Glomerular endothelial cell (primary cell): ENCODE measurements around the gene CACHD1. TPM values are rescaled to one million over a fixed set of nuclear protein-coding genes. Genes with fewer than 3 reads are reported as not detected.

Experiments used
- DNase-seq: peaks from one replicate; pipeline ENCODE4 v3.0.0-alpha.2; 2011; ENCODE audit warnings: low read depth, low spot score; ENCODE audit errors: extremely low read depth
- total RNA-seq: library from RNA; depleted of rRNA; stranded (reverse); fragments of >200 nt; gene quantifications from 2 replicates; pipeline ENCODE4 v1.2.3, GENCODE V29; 2015

CACHD1 gene
- total RNA-seq, 1 donor from 2014 or later, result 8.2 TPM

DNA sequence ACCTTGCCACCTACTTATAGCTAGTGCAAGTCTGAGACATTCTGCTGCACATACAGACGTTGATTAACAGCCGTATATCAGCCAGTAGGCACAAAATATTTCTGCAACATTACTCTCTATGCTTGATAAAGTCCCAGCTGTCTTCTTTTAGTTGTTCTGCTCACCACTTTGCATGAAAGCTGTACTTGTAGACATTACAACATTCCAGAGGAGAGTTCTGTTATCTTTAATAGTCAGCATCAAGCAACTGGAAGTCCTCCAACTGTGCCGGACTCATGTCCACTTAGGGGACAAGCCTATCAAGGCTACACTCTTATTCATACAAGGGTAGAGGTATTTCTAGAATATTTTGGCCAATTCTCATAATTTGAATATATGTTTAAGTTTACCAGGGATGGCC lies 50.0 kb downstream of the CACHD1 start:
- DNase-seq, result no peak

DNA sequence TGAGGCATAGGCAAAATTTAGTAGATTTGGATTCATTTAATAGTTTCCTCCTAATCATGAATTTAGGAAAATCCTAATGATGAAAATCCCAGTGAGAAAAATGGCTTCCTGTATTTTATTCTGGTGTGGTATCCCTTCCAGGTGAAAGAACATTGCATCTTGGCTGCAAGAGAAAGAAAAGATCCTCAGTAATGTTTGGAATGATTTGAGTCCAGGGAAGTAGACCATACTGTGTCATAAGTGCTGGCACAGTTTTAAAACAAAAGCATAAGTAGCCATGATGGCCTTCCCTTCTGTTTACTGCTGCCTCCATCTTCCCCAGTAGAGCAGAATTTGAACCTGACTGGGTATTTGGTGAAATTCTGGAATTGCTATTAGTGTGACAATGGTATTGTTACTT lies 52.8 kb downstream of the CACHD1 start:
- DNase-seq, result no peak

DNA sequence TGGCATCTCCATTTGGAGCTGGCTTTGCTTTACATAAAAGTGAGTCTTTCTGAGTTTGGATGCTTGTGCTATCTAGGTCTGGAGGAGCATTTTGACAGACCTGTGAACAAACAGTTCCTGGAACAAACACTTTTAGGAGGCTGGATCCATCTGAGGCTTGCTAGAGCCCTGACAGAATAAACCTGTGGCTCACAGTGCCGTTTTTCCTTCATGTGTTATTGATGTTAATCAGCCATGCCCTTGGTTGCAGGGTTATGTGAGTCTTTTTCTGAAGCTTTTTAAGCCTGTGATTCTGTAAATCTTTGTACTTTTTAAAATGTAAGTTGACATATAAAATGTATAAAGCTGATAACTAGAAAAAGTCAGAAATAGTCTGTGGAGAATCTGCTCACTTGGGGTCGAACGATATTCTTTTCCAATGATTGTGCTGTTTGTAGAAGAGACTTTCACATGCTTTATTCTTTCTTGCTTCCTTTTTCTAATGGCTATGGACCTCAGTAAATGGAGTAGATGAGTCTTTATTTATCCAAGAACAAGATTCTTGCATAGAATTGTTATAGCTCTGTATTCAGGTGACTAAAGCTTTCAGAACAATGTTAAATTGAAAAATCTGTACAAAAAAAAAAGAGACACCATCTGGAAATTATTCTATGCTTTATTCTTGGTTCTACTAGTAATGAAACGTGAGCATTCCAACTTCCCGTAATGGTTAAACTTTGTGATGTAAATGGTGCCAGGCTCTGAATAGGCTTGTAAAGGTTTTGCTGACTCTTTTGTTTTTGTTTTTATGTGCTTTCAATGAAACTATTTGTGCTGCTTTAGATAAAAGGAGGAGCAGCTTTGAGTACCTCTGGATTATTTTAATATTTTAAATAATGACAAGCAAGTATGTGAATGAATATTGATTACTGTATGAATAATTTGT lies 53.7 kb downstream of the CACHD1 start:
- DNase-seq, result no peak

DNA sequence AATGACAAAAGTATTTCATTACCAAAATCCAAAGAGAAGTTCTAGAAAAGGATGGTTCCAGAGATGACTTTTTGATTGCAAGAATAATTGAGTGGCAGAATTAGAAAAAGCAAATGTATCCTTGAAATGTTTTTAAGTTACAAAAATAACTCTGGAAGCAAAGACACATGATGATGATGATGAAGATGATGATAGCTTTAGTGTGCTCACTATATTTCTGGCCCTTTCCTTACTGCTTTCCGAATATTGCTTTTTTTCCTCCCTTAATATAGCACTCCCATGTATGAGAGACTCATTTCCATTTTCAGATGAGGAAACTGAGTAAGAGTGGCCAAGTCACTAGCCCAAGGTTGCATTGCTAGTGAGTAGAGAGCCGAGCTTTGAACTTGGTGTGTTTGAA lies 54.7 kb downstream of the CACHD1 start:
- no peak for DNase-seq

DNA sequence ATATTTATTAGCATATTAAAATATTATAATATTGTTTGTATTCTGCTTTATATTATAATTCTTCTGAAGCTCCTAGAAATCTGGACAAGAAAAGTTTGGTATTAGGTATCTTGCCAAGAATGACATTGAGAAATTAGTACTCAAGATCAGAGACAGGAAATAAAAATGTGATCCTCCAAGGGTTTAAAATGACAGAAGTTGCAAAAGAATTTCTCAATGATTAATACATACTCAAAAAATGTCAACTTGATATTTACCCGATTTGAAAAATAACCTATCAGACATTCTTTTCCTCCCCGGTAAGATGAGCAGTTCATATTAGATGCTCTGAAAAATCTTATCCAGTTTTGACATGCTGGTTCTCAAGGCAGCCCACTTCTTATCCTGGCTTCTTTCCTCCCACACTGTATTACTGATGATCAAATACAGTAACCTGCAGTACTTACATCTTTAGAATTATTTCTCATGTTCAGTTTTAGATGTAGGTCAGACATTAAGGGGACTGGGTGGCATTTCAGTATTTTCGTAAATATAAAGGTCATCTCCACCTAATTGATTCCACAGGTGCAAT lies 55.3 kb downstream of the CACHD1 start:
- no peak for DNase-seq

DNA sequence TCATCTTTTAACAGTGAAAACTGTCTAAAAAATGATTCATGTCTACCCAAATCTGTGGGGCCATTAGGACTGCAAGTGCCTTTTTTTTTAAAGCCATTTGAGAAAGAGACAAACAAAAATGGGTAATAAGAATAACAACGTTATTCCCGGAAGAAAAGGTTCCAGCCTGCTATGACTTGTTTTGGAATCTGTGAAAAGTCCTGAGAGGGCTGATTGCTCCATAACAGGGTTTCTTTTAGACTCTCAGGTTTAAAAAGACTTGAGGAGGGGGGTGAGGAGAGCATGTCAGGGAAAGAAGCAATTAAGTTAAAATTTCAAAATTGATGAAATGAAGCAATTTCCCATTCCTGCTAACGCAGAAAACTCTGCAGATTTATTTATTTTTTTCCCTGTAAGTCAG lies 56.4 kb downstream of the CACHD1 start:
- no peak for DNase-seq

DNA sequence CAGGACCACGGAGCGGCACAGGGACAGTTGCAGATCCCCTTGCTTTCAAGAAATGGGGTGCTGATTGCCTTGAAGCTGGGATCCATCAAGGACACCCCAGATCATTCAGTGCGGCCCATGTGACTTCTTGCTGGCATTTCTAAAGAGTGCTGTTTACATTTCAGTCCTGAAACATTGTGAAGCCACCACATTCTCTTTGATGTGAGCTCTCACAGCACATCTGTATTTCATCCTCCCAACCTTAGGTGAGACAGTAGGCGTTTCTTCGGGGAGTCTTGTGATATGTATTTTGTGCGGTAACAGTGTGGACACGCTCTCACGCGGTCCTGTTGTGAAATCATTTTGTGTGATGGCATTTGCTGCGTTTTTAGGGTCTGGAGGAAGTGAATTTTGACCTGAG lies 57.2 kb downstream of the CACHD1 start:
- DNase-seq, result no peak

DNA sequence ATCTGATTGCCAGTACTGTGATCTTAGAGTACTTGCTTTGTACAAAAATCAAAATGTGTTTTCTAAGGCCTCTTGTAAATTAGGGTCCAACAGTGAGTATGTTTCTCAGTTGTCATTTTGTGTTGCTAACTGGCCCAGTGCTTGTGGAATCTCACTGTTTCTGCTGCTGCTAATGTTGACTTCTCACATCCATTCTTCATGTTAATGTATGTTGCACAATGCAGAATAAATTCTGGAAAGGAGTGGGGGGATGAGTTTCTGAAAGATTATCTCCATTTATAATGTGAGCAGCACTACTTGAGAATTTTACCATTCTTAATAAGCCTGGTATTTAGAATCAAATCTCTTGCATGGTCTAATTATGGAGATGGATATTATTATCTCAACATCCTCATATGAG lies 57.9 kb downstream of the CACHD1 start:
- DNase-seq, result no peak

DNA sequence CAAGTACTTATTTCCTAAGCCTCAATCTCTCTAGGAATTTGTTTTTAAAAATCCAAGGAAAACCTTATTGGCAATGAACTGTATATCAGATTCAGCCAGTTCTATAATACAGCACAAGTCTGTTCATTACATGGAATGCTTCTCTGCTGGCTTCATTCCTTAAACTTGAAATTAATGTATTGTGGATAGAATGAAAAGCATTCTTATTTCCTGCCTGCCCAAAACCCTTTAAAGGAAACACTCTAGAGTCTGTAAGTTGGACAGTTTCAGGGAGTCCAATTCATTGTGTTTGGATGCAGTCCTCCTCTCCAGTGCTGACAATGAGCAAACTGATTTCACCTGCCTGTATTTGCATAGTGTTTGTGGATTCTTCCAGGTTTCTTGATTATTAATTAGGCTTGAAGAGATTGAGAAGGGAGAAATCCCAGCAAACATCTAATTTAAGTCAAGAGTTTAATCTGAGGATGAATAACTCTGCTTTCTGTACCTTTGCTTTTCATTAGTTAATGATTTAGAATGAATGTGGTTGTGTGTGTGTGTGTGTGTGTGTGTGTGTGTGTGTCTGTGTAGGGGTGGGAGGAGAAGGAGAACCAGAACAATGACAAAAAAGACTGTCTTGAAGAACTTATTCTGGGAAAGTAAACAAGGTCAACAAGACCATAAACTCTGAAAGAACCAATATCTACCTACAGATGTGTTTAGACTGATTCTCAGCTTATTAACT lies 61.2 kb downstream of the CACHD1 start:
- DNase-seq, result no peak

DNA sequence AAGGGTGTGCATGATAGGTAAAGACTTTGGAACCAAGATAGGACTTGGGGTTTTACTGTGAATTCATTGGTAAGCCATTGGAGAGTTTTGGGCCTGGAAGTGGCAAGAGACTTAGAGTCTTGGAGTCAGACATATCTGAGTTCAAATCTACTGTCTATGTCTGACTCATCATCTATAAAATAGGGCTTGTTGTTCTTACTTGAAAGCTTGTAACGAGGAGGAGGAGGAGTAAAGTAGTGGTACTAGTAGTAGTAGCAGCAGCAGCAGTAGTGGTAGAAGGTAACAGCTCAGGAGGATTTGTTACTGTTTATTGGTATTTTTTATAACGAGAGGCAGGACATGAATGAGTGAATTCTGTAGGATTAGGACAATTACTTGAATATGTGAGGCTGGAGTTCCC lies 62.7 kb downstream of the CACHD1 start:
- DNase-seq, result no peak

DNA sequence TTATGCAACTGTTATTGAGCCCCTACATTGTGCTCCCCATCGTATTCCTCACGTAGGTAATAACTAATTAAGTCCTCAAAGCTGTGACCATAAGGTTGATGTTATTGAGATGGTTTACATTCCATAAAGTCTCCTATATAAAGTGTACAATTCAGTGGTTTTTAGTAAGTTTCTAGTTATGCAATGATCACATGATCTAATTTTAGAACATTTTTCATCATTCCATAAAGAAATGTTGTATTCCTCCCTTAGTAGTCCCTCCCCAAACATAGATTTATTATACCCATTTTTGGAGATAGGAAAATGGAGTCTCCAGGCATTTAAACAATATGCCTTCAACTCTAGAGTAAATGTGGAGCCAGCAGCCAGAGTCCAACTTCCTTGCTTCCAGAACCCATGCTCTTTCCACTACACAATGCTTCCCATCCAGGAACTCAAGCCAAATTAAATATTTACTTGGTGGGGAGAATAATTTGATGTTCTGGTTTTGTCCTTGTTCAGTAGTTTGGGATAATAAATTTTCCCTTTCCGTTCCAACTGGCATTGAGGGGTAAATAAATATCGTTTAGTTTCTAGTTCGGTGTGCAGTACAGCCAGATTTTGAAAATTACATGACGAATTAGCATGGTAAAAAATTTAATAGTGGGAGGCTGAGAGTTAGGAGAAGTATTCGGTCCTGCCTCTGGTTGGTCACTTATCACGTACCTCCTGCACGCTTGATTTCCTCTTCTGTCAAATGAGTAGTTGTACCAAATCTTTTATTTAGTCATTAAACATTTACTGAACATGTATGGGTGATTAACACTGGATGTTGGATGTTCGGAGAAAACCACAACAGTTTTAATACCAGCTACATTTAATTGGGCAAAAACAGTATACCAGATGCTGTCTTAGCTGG lies 66.3 kb downstream of the CACHD1 start:
- no peak for DNase-seq

DNA sequence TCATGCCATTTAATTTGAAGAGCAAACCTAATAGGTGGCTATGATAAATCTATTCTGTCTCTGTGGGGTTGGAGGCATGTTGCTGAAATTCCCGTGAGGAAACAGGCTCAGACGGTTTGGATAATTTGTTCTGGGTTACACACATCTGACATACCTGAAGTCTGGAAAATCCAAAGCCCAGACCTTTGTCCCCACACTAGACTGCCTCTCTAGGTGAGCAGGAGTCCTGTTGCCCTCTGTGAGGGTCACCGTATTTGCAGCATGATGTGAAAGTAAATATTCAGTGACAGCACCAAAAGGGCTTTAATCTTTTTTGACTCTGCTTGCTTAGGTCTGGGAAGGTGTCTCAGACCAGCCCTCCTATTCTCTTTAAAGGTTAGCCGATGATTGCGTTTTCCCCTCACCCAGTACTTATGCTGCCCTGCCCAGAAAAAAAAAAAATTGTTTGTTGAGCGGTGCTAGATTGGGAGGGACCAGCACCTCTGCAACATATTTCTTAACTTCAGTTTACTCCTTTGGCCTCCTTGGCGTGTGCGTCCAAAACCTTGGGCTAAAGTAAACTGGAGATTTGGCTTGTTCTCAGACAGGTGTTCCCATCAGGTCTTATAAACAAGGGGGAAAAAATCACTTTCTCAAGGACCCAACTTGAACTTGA lies 67.0 kb downstream of the CACHD1 start:
- DNase-seq, result no peak

DNA sequence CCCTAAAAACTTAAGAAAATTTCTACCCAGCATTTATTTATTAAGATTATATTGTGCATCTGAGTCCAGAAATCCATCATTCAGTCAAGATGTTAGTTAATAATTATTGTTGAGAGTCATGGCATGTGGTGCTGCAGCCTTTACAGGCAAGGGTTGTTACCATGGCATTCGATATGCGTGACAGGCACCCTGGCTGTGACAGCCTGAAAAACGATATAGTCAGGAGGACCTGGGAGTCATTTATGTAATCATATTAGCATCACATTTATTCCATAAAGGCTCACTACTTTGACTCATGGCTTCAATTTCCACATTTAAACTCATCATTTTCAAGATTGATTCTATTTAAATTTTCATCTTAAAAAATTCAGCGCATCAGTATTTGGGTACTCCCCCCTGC lies 68.0 kb downstream of the CACHD1 start:
- DNase-seq, result no peak

DNA sequence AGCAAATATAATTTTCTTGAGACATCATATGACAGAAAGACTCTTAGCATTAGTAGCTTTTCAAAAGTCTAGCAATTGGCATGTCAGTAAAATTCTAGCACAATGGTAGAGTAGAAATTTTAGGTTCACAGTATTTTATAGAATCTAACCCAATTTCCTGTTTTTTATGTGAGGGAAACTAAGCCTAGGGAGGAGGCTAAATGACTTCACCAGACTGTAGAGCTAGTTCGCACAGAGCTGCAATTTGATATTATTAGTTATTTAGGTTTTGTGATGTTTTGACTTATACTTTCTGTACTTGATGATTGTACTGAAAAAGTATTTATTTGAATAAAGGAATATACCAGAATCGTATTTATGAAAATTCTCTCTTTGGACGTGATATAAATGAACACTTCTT lies 68.5 kb downstream of the CACHD1 start:
- DNase-seq, result no peak

DNA sequence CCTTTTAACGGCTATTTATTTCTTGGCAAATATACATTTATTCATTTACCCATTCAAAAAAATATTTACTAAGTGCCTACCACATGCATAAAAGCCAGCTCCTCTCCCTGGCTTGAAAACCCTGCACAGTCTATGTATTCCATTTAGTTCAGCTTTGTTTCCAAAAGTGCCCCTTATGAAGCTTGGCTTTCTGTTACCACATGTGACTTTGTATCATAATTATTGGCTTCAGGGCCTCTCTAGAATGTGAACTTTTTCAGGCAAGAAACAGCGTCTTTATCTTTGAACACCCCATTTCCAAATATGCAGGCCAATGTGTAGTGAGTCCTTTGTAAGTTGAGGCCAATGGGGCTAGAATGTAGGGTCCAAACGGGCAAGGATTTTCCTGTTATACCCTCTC lies 69.4 kb downstream of the CACHD1 start:
- no peak for DNase-seq

DNA sequence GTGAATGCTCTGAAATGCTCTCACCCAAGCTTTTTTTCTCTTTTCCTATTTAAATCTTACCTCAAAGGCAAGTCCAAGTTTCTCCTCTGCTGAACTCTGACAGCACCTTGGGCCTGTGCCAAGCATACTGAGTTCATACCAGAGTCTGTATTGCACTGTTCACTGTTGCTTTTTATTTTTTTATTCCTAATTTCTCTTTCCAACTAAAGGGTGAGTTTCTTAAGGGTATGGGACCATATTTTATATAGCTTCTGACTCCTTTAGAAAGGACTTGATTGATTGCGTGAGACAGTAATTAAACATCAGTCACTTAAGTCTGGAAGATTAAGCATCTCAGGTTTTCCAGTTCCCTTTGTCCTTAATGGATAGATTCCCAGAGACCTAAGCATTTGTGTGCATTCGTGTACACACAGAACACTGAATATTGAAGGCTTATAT lies 69.9 kb downstream of the CACHD1 start:
- DNase-seq, result no peak

DNA sequence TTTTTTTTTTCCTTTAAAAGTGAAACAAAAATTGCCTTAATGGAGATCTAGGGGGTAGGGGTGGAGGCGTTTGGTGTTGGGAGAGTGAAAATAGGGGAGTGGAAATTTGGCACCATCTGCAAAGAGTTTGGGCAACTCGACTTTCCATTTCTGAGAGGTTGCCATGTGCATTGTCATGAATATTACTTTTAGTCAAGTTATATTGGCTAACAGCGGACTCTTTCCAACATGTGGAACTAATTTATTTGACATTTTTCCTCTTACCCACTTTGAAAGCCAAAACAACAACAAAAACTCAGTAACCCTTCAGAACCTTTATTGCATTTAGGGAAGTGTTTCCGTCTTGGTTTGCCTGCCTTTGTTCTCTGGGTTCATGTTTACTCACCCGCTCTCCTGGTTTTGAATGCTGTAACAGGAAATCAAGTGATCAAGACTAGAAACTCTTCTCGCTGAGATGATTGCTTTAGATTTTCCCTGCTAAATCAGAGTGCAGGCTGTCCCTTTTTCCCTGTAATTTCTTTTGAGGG lies 70.4 kb downstream of the CACHD1 start:
- DNase-seq, result no peak

DNA sequence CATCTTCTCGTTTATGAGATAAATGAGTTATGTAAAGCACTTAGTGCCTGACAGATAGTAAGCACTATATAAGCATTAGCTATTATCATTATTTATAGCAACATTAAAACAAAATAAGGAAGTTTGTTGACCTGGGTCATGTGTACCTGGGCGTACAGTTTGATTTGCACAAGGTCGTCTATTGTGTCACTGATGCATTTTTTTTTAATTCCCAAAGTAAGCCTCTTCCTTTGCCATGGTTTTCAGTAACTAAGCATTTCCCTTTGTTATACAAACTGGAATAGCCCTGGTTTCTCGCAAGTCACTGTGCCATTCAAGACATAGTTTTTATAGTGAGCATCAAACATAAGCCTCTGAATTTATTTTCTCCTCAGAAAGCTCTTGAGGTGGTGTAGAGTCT lies 72.2 kb downstream of the CACHD1 start:
- DNase-seq, result no peak

DNA sequence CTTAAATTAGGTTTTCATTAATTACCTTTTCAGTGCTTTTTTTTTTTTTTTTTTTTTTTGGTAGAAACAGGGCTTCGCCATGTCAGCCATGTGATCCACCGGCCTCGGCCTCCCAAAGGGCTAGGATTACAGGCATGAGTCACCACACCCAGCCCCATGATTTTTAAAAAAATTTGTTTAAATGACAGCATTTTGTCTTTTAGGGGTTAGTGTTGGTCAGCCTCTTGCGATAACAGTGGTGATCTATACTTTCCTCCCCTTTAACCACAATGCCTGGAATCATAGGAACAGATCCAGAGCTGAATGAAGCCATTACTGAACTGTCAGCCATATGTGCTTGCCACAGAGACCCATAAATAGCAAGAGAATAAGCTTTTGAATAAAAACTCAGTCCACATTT lies 73.9 kb downstream of the CACHD1 start:
- DNase-seq, result no peak
